Measurements from ENCODE around the gene NCOA3.

- TF ChIP-seq CTCF (IDR thresholded peaks at IDR 0.05; ENCODE audit: low read length) (no peak), EZH2 (IDR thresholded peaks at IDR 0.05; ENCODE audit: borderline replicate concordance, low read length) (no peak)
Measured at GRCh38 chr20:47543006-47543431, 41.3 kb downstream of the NCOA3 start.

Data from OCI-LY1 (cell line).